GM21737 (cell line): ENCODE results near the gene PKHD1.

Source experiments
- ATAC-seq: cut with Tn5 transposase; IDR thresholded peaks from one replicate; pipeline ENCODE4 v1.9.1; 2021; ENCODE audit warnings: mild to moderate bottlenecking, moderate library complexity; ENCODE audit not compliant: unreplicated experiment

Gene PKHD1, protein sequence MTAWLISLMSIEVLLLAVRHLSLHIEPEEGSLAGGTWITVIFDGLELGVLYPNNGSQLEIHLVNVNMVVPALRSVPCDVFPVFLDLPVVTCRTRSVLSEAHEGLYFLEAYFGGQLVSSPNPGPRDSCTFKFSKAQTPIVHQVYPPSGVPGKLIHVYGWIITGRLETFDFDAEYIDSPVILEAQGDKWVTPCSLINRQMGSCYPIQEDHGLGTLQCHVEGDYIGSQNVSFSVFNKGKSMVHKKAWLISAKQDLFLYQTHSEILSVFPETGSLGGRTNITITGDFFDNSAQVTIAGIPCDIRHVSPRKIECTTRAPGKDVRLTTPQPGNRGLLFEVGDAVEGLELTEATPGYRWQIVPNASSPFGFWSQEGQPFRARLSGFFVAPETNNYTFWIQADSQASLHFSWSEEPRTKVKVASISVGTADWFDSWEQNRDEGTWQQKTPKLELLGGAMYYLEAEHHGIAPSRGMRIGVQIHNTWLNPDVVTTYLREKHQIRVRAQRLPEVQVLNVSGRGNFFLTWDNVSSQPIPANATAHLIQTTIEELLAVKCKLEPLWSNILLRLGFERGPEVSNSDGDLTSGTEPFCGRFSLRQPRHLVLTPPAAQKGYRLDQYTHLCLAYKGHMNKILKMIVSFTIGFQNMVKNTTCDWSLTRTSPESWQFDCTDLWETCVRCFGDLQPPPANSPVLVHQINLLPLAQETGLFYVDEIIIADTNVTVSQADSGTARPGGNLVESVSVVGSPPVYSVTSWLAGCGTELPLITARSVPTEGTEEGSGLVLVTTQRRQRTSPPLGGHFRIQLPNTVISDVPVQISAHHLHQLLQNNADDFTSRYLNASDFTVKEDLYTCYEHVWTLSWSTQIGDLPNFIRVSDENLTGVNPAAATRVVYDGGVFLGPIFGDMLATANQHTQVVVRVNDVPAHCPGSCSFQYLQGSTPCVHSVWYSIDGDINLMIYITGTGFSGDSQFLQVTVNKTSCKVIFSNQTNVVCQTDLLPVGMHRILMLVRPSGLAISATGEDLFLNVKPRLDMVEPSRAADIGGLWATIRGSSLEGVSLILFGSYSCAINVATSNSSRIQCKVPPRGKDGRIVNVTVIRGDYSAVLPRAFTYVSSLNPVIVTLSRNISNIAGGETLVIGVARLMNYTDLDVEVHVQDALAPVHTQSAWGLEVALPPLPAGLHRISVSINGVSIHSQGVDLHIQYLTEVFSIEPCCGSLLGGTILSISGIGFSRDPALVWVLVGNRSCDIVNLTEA (N-terminal part only)

DNA sequence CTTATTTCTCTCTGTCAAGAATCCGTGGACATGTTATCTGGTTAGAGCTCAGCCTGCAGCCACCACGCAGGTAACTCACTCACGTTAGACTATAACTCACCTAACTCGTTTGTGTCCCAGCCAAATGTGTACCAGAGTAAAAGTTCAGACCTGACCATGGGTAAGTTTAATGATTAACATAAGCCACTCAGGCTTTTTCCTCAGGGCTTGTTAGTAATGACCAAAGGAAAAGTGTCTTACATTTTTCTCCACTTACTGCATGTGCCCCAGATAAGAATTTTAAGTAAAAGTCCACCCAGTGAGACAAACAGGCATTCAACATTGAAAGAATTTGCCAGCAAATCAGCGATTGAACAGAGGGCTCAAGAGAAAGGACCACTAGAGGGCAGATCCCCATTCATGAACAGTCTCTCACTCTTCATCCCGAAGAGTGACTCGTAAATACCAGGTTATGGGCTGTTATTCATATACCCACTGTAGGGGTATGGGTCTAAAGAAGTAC lies at the start of gene PKHD1:
Gene PKHD1 (minus strand): TSS at position 116 of the 502 bp plus-strand sequence. CDS start 2,680 bp downstream, outside the sequence.
- no peak for ATAC-seq

GRCh38 chr6:52136934-52137467 lies 49.6 kb upstream of the PKHD1 start:
- no peak for ATAC-seq

- ATAC-seq: no peak
Observed at GRCh38 chr6:52136055-52136454, 48.6 kb upstream of the PKHD1 start.

GRCh38 chr6:52135217-52135616 lies 47.8 kb upstream of the PKHD1 start:
- ATAC-seq: no peak

DNA sequence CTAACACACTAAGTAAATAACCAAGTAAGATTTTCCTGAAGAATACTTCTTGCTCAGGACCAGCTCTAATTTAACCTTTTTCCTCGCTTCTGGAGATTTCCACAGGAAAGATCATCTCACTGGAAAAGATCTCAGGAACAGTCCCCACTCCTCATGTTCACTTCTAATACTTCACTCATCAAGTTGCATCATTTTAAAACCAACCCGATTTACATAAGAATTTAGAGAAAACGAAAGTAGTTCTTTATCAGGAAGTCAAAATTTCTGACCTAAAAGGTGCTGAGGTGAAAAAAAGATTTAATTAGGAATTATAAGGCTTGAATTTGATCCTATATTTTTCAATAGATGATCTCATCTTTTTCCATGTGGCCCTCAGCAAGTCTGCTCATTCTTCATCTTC lies 46.6 kb upstream of the PKHD1 start:
- ATAC-seq: no peak

- no peak for ATAC-seq
Observed at GRCh38 chr6:52133324-52133723, 45.9 kb upstream of the PKHD1 start.

GRCh38 chr6:52132292-52132691 lies 44.9 kb upstream of the PKHD1 start:
- no peak for ATAC-seq

DNA sequence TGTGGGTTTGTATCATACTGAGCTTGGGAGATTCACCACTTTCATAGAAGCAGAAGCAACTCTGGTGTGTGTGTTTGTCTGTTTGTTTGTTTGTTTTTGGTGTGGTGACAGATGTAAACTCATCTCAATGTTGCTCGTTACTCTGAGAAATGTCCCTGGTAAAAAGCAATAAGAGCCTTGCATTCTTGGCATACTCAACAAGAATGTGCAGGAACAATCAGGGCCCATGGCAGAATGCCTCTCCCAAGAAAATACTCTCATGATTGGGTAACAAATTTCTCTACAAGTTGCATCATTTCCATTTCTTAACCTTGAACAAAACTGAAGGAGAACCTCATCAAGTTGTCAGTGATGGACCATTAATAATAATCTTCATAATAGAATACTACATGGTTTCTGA lies 43.0 kb upstream of the PKHD1 start:
- no peak for ATAC-seq

DNA sequence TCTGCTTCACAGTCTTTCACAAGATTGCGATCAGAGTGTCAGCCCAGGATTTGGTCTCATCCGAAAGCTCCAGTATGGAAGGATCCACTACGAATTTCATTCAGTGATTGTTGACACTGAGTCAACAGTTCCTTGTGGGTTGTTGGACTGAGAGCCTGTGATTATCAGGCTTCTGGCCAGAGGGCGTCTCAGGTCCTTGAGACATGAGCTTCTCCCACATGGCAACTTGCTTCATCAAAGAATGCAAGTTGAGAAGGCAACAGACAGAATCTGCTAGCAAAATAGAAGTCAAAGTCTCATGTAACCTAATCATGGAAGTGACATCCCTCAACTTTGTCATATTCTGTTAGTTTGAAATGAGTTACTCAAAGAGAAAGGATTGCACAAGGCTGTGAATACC lies 40.5 kb upstream of the PKHD1 start:
- ATAC-seq: no peak

DNA sequence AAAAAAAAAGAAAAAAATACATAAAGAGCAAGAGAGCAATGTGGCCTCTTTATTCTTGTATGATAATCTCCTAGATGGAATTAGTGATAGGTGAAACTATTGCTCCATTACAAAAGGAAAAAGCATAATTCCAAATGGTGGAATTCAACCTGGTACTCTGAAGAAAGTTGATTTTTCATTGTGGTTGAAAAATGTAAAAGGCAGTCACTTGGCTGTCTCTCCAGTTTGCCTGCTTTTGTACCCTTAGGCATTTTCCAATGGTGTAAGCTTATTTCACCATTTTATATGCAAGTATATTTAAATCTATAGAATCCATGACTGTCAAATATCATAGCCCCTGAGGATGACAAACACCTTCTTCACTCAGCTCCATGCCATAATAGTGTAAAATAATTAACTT lies 38.8 kb upstream of the PKHD1 start:
- no peak for ATAC-seq

- no peak for ATAC-seq
Observed at GRCh38 chr6:52125572-52125971, 38.2 kb upstream of the PKHD1 start.

DNA sequence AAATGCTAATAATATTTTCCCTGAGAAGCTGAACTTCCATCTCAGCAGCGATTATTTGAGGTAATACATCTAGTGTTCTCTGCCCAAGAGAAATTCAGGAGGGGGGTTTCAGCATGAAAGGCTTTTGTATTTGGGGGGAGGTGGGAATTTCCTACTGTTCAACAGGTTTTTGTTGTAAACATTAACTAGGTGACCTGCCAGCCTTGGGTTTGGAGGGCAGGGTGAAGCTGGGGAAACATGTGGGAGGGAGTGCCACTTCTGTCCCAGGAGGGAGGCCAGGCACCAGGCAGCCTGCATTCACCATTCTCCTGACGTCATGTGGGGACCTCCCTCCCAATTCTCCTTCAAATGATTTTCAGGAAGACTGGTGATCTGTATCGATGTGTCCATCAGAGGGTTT lies 37.7 kb upstream of the PKHD1 start:
- no peak for ATAC-seq

DNA sequence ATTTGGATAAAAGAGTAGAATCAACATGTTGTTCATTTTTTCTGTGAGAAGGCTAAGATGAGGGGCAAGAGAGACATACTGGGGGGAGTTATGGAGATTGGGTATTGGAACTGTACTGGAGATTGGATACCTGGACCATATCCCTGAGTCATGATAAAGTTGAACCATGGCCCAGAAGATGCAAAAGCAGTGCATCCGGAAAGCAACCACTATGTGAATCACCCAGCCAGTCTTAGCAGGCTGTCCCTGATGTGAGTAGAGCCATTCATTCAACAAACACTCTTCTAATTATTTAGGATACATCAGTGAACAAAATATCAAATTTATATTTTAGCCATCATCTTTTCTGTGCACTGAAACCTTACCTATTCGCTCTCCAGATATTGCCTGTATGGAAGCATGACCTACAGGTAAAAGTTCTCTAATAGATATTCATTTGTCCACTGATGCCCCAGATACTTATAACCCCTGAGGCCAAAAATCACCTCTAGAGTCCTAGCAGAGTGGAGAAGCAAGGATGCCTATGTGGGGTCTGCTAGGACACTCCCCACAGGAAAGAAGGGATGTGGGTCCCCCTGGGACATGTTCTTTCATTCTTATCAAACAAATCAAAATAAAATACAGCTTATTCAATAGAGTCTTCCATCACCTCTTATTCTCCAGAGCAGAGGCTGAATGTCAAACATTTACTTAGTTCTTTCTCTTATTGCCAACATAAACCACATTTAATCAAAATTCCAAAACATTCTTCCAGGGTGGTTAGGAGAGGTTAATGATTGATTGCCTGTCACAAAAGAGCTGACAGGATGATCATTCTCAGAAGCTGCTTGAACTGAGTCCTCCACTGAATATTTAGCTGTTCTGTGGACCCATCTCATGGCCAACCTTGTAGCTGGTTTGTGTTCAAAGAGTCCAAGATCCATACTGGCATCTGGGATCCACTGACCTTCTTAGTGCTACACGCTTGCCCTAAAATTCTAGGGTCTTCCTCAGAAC lies 37.0 kb upstream of the PKHD1 start:
- ATAC-seq: no peak

DNA sequence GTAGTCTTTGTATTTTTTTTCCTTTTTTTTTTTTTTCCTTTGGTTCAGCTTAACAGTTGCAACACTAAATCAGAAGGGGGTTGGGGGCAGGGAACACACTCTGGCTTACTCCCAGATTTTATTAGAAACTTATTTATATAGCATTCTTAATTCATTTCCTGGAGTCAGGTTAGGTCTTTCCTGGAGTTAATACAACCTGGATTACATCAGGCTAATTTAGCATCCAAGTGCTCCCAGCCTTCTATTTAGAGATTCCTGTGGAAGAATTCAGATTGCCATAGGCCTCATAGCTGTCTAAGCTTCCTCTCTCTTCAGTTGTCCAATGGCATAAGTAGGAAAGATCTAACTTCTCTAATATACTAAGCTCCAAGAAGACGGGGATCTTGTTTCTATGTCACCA lies 35.8 kb upstream of the PKHD1 start:
- no peak for ATAC-seq

DNA sequence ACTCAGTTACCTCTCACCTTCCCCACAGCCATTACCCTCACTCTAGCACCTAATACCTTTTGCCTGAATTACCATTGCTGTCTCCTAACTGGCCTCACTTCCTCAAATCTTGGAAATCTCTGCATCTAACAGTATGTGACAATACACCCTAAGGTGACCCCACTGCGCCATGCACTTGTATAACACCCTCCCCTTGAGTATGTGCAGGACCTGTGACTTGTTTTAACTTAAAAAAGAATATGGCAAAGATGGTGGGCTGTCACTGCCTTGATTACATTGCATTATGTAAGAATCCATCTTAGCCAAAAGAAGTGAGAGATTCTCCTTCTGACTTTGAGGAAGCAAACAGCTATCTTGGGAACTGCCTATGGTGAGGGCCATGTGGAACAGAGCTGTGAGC lies 29.9 kb upstream of the PKHD1 start:
- ATAC-seq: no peak

DNA sequence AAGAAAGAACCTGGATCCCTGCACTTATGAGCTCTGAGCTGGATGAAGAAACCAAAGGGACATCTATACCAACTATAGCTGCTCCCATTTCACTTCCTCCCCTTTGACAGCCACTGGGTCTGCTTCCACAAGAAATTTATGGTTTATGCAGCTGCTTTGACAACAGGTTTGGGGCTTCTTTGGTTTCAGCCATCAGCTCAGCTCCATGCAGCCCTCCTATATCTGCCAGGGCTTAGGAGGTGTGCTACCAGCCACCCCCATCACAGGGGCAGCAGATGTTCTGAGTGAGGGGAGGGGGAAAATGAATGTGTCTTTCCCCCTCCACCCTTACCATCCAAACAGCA lies 29.2 kb upstream of the PKHD1 start:
- no peak for ATAC-seq

GRCh38 chr6:52115891-52116604 lies 28.6 kb upstream of the PKHD1 start:
- ATAC-seq: no peak

DNA sequence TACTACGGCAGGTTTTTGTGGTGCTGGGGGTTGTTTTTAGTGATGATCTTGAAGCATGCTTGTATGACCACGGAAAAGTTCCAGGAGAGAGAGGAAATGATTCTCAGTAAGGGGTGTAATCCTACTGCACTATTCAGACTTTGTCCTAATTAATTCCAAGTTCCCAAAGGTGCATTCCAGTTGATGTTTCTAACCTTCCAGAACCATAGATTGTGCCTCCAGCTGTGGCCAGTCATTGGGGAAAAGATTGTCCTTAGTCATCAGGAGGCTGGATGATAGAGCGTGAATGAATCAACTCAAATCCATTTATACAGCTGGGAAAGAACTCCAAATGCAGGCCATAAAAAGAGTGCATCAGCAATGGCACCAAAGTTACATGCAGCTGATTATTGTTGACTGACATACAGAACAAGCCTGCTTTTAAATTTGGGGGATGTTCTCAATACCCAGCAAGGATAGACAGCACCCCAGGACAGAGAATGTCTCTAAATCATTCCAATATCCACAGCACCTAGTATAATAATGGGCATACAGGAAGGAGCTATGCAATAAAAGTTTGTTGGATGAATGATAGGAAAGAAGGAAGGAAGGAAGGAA lies 27.8 kb upstream of the PKHD1 start:
- ATAC-seq: no peak

- ATAC-seq: no peak
Observed at GRCh38 chr6:52109171-52109571, 21.8 kb upstream of the PKHD1 start.
